Activated naive CD4-positive, alpha-beta T cell treated with anti-CD3 and anti-CD28 coated beads, Interleukin-2, amount 10 ng/mL, durations not matched to agents 7 days and 5 days (primary cell): ENCODE measurements around the gene PPM1L.
"Not testable (repeated sequence)": the region's sequence is repeated elsewhere in the genome, so short reads cannot be mapped to it uniquely, and the experiment has no call there.

Experiments used
- CTCF ChIA-PET: fragments of 350-600 bp; sonication (Branson Sonifier 250); formaldehyde crosslinking; loops from one replicate; lab custom pipeline; 2021; ENCODE audit warnings: antibody characterized with exemption; lab: Charles Lee
- DNase-seq: peaks from one replicate; pipeline ENCODE4 v3.0.0-alpha.2; 2020
- H3K27ac Mint-ChIP-seq: one replicate; pipeline ENCODE4 v1.8.0; 2021; ENCODE audit warnings: mild to moderate bottlenecking, moderate library complexity, mixed read lengths
- H3K27me3 Mint-ChIP-seq: one replicate; pipeline ENCODE4 v1.8.0; 2021; ENCODE audit warnings: mild to moderate bottlenecking, mixed read lengths
- H3K36me3 Mint-ChIP-seq: one replicate; pipeline ENCODE4 v1.8.0; 2021; ENCODE audit warnings: mixed read lengths
- H3K4me1 Mint-ChIP-seq: one replicate; pipeline ENCODE4 v1.8.0; 2021; ENCODE audit warnings: mixed read lengths
- H3K4me3 Mint-ChIP-seq: one replicate; pipeline ENCODE4 v1.8.0; 2021; ENCODE audit warnings: mild to moderate bottlenecking, moderate library complexity, mixed read lengths
- H3K9me3 Mint-ChIP-seq: one replicate; pipeline ENCODE4 v1.8.0; 2021; ENCODE audit warnings: mixed read lengths

The PPM1L gene

DNA sequence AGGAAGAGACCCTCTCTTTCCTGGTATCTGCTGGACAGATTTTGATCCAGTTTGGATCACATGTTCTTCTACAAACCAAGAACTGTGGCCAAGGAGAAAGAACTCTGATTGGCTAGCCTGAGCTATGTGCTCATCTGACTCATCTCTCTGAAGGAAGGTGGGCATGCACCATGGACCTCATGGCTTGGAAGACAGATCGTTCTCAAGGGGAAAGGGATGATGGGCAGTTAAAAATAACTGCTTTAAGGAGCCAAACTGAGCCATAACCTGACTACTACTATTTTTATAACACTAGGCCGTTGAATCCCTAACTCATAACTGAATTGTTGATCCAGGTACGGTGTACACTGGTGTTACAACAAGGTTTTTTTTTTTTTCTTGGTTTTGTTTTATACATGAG is 236.7 kb downstream of the PPM1L start:
- no peaks in the 10 kb centered on the region for H3K9me3 Mint-ChIP-seq
- no peaks in the 10 kb centered on the region for H3K36me3 Mint-ChIP-seq
- H3K27me3 Mint-ChIP-seq: no peaks in the 10 kb centered on the region
- H3K4me1 Mint-ChIP-seq: no peaks in the 10 kb centered on the region
- DNase-seq: no peak
- CTCF ChIA-PET: no interaction called here
- H3K4me3 Mint-ChIP-seq: no peak overlapping the region
- H3K27ac Mint-ChIP-seq: no peak overlapping the region

DNA sequence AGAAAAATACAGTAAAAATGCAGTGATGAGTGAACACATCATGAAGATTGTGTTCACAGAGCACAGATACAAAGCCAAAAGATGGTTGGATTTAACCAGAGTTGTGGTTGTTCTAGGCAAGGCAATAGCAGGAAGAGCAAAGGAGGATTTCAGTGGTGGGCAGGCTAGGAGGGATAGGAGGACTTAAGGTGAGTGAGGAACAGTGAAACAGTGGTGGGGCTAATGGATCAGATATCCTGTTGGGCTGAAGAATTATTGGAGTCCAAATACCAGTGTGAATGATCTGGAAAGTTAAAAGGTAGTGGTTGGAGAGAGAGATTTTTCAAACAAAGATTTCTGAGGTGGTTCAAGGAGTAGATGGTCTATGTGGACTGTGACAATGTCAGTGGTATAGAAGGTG is 240.8 kb downstream of the PPM1L start:
- Mint-ChIP-seq H3K27me3 (no peaks in the 10 kb centered on the region), H3K4me1 (peaks cover 5% of the 10 kb centered on the region), H3K4me3 (no peak overlapping the region), H3K36me3 (no peaks in the 10 kb centered on the region), H3K9me3 (no peaks in the 10 kb centered on the region), H3K27ac (no peak overlapping the region)
- no peak for DNase-seq
- CTCF ChIA-PET: no interaction called here

DNA sequence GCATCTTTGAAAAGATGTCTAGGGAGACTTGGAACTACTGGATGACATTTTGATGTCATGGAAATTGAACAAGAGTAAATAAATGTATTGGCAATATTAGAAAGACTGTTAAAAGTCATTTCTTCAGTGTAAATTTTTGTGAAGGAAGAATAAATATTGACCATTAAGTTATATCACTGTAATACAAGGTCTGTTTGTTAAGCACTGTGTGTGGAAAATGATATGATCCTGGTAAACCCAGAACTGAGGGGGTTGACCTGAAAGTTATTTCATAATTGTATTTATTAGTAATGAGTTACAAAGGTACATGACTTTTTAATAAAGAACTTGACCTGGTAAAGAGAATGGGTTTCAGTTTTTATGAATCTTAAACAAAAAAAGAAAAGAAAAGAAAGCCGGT is 242.6 kb downstream of the PPM1L start:
- H3K36me3 Mint-ChIP-seq: no peaks in the 10 kb centered on the region
- H3K27me3 Mint-ChIP-seq: no peaks in the 10 kb centered on the region

DNA sequence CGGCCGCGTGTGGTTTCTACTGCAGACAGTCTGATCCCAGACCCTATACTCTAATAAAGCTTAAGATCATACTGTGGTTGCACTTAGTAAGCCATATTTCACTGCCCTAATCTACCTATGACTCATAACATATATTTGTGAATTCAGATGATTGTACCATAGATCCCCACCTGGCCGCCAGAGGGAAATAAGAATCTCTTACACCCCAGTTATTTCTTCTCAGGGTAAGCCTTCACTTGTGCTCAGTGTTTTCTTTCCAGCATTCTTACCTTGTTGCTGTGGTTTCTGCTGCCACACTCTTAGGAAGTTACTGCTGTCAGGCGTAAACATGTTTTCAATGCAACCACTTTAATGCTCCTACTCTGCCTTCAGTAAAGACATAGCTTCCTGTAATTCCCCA is 243.2 kb downstream of the PPM1L start:
- peak overlapping the region; percentile 3 for H3K27ac Mint-ChIP-seq
- H3K9me3 Mint-ChIP-seq: no peaks in the 10 kb centered on the region
- CTCF ChIA-PET: no interaction called here
- H3K4me3 Mint-ChIP-seq: no peak overlapping the region
- H3K36me3 Mint-ChIP-seq: no peaks in the 10 kb centered on the region
- H3K27me3 Mint-ChIP-seq: no peaks in the 10 kb centered on the region
- peaks cover 5% of the 10 kb centered on the region for H3K4me1 Mint-ChIP-seq
- no peak for DNase-seq

More for the DNA sequence above, 242.6 kb downstream of the PPM1L start:
- Mint-ChIP-seq H3K4me3 (no peak overlapping the region), H3K27ac (no peak overlapping the region), H3K9me3 (no peaks in the 10 kb centered on the region), H3K4me1 (peaks cover 5% of the 10 kb centered on the region)
- no peak for DNase-seq
- CTCF ChIA-PET: no interaction called here

DNA sequence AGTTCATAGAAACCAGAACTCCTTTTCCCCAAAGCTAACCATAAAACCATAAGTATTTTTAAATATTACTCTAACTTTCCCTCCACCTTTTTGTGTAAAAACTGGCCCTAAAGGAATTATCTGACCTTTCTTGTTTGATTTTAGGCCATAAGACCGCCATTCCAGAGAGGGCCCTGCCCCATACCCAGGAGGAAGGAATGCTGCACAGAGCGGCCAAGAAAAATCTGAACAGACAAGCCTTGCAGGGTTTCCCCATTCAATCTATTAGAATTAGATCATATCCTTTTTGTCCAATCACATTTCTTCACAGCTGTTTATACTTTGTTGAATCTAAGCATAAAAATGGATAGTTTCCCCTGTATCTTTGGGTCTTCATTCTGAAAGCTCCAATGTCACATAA is 252.1 kb downstream of the PPM1L start:
- no peak overlapping the region for H3K27ac Mint-ChIP-seq
- H3K27me3 Mint-ChIP-seq: no peaks in the 10 kb centered on the region
- no peaks in the 10 kb centered on the region for H3K36me3 Mint-ChIP-seq
- no peak for DNase-seq
- peaks cover 2% of the 10 kb centered on the region for H3K9me3 Mint-ChIP-seq
- H3K4me3 Mint-ChIP-seq: no peak overlapping the region
- CTCF ChIA-PET: no interaction called here
- no peaks in the 10 kb centered on the region for H3K4me1 Mint-ChIP-seq

DNA sequence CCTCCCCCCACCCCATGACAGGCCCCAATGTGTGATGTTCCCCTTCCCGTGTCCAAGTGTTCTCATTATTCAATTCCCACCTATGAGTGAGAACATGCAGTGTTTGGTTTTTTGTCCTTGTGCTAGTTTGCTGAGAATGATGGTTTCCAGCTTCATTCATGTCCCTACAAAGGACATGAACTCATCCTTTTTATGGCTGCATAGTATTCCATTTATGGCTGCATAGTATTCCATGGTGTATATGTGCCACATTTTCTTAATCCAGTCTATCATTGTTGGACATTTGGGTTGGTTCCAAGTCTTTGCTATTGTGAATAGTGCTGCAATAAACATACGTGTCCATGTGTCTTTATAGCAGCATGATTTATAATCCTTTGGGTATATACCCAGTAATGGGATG is 254.1 kb downstream of the PPM1L start:
- CTCF ChIA-PET, H3K36me3 Mint-ChIP-seq, H3K4me3 Mint-ChIP-seq, H3K9me3 Mint-ChIP-seq, H3K27me3 Mint-ChIP-seq, H3K27ac Mint-ChIP-seq, DNase-seq, H3K4me1 Mint-ChIP-seq: not testable (repeated sequence)

DNA sequence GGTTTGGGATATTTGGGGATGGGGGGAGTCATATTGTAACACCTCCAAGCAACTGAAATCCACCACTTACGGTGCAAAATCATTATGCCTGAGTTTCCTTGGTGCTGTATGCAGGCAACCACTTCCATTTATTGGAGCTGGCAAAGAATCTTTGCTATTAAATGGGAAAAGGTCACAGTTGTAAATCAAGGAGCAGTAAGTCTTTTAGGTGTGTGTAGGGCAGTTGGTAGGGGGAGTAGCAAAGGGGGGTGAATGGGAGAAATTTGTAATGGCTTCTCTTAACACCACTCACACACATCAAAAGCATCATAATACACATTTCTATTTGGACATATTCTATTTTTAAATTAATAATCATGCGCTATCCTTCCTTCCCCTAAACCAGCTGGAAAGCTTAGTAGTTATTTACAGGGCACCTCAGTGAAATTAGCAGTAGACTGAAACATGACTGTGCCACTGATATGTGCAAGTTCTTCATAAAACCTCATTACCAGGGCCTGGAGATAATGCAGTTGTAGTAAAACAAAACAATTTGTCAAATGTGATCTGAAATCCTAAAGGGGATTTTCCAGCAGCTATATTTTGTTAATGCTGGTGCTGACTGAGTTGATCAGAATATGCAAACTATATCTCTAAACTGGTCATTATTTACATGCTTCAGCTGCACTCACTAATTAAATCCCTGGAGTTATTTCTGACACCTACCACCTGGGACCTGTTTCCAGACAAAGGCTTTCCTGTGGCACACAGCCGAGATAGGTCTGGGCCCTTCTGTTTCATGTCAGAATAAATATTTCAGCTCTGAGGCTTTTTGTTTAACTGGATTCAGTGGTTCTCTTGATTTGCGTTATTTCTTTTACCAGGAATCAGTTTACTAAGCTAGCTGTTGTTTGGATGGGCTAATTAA is 259.1 kb downstream of the PPM1L start:
- Mint-ChIP-seq H3K4me3 (no peak overlapping the region), H3K27ac (no peak overlapping the region), H3K27me3 (no peaks in the 10 kb centered on the region), H3K9me3 (peaks cover 2% of the 10 kb centered on the region), H3K4me1 (no peaks in the 10 kb centered on the region), H3K36me3 (no peaks in the 10 kb centered on the region)
- DNase-seq: no peak
- CTCF ChIA-PET: no interaction called here

DNA sequence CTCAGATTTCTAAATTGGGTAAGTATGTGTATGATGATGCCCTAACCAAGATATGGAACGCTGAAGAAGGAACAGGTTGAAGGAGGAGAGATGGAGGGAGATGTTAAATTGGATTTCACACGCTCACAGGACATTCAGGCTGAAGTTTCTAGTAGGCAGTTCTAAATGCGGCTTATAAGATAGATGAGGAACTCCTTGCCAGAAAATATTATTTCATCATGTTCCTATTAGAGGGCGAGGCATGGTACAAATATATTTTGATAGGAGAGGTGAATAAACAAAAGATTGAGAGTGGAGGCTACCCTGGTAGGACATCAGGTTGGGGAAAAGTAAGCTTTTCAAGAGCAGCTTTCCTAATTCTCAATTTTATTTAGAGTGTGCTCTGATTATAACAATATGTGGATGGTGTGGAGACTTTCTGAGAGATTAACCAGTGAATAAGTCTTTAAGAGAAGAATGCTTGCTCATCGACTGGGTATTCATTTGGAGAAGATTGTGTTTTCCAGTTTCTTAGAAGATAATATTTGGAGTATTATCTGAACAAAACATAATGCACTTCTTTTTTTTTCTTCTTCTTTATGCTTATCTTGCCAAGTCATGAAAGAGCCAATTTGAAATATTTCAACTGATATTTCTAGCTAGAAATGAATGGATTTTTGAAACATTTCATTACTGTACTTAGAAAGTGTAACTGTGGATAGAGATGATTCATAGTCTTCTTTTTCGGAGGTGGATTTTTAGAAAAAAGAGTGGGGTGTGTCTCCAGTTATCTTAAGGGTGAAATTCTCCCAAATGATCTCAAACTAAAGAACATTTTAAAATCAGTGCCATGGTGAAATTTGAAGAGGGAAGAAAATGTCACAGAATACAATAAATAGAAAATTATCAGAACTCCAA is 260.6 kb downstream of the PPM1L start:
- H3K36me3 Mint-ChIP-seq: no peaks in the 10 kb centered on the region
- CTCF ChIA-PET: no interaction called here
- no peak overlapping the region for H3K4me3 Mint-ChIP-seq
- DNase-seq: no peak
- H3K9me3 Mint-ChIP-seq: peaks cover 2% of the 10 kb centered on the region
- no peaks in the 10 kb centered on the region for H3K27me3 Mint-ChIP-seq
- H3K27ac Mint-ChIP-seq: no peak overlapping the region
- H3K4me1 Mint-ChIP-seq: no peaks in the 10 kb centered on the region

DNA sequence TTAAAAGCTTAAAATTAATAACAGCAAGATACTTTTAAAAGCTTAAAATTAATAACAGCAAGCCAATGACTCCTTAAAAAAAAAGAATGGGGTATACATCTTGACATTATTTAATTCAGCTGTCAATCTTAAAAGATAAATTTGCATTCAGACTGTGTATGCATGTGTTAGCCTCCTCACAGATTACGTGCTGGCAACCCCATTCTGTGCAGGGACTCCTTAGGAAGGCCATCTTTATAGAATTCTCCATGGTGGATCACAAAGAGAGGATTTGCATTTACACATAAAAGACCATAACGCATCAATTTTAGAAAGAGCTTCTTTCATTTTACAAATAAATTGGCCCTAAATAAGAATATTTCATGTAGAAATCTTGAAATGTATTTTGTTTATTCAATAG is 261.9 kb downstream of the PPM1L start:
- CTCF ChIA-PET: no interaction called here

DNA sequence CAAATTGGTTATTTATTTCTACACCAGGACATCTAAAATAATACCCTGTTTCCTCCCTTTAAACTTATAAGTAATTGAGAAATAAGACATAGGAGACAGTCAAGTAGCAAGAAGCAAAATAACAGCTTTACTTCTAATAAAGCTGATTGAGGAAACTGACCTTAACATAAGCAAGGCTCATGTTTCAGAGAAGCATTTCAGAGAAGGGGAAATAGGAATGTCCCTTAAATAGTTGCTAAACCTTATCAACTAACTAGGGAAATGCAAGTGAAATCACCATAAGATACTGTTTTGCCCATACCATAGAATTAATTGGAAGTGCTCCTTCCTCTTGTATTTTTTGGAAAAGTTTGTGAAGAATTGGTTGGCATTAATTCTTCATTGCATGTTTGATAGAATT is 264.2 kb downstream of the PPM1L start:
- H3K4me3 Mint-ChIP-seq: no peak overlapping the region
- peaks cover 13% of the 10 kb centered on the region for H3K9me3 Mint-ChIP-seq
- no peak overlapping the region for H3K27ac Mint-ChIP-seq
- no peaks in the 10 kb centered on the region for H3K4me1 Mint-ChIP-seq
- CTCF ChIA-PET: no interaction called here
- no peaks in the 10 kb centered on the region for H3K36me3 Mint-ChIP-seq
- DNase-seq: no peak
- no peaks in the 10 kb centered on the region for H3K27me3 Mint-ChIP-seq

More for the DNA sequence above, 261.9 kb downstream of the PPM1L start:
- Mint-ChIP-seq H3K4me1 (no peaks in the 10 kb centered on the region), H3K27me3 (no peaks in the 10 kb centered on the region), H3K27ac (no peak overlapping the region), H3K36me3 (no peaks in the 10 kb centered on the region), H3K9me3 (peaks cover 5% of the 10 kb centered on the region), H3K4me3 (no peak overlapping the region)
- DNase-seq: no peak

DNA sequence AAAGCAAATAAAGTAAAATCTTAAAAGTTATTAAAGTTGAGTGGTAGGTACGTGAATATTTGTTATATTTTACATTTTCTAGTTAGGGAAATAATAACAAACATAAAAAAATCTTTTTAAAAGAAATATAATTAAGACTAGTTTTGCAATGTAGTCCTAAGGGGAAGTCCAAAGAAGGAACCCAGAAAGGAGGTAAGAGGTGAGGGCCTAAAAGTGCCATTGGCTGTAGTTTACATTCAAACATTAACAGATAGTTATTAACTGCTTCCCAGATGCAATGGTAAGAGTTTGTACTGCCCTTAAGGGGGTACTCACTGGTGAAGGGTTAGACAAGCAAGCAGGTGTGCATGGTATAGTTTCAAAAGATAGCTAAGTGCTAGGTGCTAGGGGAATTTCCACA is 269.9 kb downstream of the PPM1L start:
- no peak for DNase-seq
- Mint-ChIP-seq H3K27ac (no peak overlapping the region), H3K4me1 (no peaks in the 10 kb centered on the region), H3K4me3 (no peak overlapping the region), H3K36me3 (no peaks in the 10 kb centered on the region), H3K9me3 (peaks cover 11% of the 10 kb centered on the region), H3K27me3 (no peaks in the 10 kb centered on the region)
- CTCF ChIA-PET: no interaction called here

DNA sequence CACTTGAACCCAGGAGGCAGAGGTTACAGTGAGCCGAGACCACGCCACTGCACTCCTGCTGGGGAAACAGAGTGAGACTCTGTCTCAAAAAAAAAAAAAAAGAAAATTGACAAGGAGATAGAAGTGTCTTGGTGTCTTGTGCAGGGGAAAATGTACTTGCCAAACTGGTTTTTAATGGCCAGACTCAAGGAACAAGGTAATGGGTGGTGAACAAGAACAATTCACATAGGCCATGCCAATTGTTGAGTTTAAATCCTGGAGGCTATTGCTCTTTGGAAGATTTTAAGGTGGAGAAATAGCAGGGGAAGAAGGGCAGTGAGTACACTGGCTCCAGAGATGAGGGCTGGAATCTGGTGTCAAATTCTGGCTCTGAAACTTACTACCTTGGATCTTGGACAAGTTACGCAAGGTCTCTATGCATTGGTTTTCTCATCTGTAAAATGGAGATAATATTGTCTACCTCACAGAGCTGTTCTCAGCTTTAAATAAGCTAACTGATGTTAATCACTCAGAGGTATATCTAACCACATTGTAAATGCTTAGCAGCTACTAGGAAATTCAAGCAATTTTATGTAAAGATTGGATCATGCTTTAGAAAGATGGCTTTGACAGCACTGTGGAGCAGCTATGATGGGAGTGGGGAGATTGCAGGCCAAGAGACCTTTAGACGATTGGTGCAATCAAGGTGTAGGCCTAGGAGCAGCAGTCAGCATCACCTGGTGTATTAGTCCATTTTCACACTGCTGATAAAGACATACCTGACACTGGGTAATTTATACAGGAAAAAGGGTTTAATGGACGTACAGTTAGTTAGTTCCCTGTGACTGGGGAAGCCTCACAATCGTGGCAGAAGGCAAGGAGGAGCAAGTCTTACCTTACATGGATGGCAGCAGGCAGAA is 270.8 kb downstream of the PPM1L start:
- no peak overlapping the region for H3K27ac Mint-ChIP-seq
- CTCF ChIA-PET: no interaction called here
- DNase-seq: no peak
- peaks cover 11% of the 10 kb centered on the region for H3K9me3 Mint-ChIP-seq
- H3K4me1 Mint-ChIP-seq: no peaks in the 10 kb centered on the region
- no peaks in the 10 kb centered on the region for H3K27me3 Mint-ChIP-seq
- no peak overlapping the region for H3K4me3 Mint-ChIP-seq
- no peaks in the 10 kb centered on the region for H3K36me3 Mint-ChIP-seq

DNA sequence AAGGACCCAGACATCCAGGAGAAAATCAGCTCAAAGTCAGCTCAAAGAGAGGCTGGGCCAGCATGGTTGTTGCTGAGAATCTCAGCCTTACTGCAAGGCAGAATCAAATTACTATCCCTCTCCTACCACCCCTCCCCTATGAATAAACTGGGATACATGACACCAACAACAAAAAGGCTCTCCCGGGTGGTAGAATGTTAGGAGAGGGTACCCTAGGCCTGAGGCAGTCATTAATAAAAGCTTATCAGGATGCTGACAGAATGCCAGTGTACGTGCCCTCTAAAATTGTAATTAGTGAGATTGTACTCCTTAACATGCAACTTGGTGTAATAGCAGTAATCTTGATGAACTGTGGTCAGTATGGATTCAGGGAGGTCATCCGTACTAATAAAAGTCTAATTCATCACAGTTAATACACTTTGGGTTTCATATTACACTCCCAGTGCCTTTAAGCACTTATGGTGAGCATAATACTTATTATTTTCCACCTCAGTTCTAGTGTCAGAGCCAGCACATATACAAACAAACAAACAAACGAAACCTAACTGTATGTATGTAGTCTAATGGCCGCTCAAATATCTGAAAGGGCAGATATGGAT is 272.6 kb downstream of the PPM1L start:
- no peak overlapping the region for H3K4me3 Mint-ChIP-seq
- no peak for DNase-seq
- no peaks in the 10 kb centered on the region for H3K27me3 Mint-ChIP-seq
- H3K9me3 Mint-ChIP-seq: peaks cover 7% of the 10 kb centered on the region
- no peak overlapping the region for H3K27ac Mint-ChIP-seq
- no peaks in the 10 kb centered on the region for H3K4me1 Mint-ChIP-seq
- H3K36me3 Mint-ChIP-seq: no peaks in the 10 kb centered on the region
- CTCF ChIA-PET: no interaction called here

DNA sequence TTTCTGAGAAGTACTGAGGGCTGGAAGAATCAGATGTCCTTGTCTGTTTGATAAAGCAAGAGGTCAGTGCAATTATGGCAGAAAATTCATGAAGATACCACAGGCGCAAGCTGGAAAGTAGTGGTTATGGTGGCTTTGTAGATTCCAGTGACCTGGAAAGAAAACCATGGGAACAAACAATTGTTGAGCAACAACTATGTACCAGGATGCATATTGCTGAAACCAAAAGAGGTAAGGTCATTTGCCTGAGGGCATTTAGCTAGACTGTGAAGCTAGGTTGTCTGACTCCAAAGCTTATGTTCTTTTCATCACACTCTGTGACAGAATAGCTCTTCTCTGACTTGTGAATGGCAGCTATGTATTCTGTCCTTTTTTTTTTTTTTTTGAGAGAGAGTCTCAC is 275.1 kb downstream of the PPM1L start:
- CTCF ChIA-PET: no interaction called here
- no peaks in the 10 kb centered on the region for H3K27me3 Mint-ChIP-seq
- DNase-seq: no peak
- H3K4me1 Mint-ChIP-seq: peaks cover 15% of the 10 kb centered on the region
- peaks cover 3% of the 10 kb centered on the region for H3K36me3 Mint-ChIP-seq
- no peak overlapping the region for H3K27ac Mint-ChIP-seq
- peaks cover 5% of the 10 kb centered on the region for H3K9me3 Mint-ChIP-seq
- no peak overlapping the region for H3K4me3 Mint-ChIP-seq
